ENCODE measurements around the gene MED25. TPM values are rescaled to one million over a fixed set of nuclear protein-coding genes. Genes with fewer than 3 reads are reported as not detected.

The MED25 gene
- total RNA-seq, 3 donors from 2014 or later (not counting 1 experiment from before 2014, with no cell fraction given), result 64.2 to 132 (median 69.5) TPM

- no peaks in the 10 kb centered on the region for H3K27me3 ChIP-seq (ENCODE audit: control insufficient read depth, insufficient read depth, low read length)
- H3K27ac ChIP-seq (ENCODE audit: low read length), result no peak overlapping the region
- no peaks in the 10 kb centered on the region for H3K9me3 ChIP-seq (ENCODE audit: control insufficient read depth, insufficient read depth, low read length)
- DNase-seq (no peak), ATAC-seq (no peak)
- Mint-ChIP-seq H3K27me3 (ENCODE audit: low read depth in 2 of 2) (no peaks in the 10 kb centered on the region), H3K4me3 (no peak overlapping the region), H3K4me1 (peaks cover 8 to 11% of the 10 kb centered on the region in 2 donors), H3K9me3 (no peaks in the 10 kb centered on the region), H3K36me3 (no peaks in the 10 kb centered on the region), H3K27ac (no peak overlapping the region)
- intact Hi-C loops (cut with micrococcal nuclease), result no loop called here
- H3K36me3 ChIP-seq (ENCODE audit: control insufficient read depth, insufficient read depth, low read length), result peaks cover 36% of the 10 kb centered on the region
- H3K4me3 ChIP-seq (ENCODE audit: low read length), result no peak overlapping the region
- no peak for TF ChIP-seq CTCF (IDR thresholded peaks at IDR 0.05)
- WGBS (ENCODE audit: insufficient coverage), result 97% methylated on average over 18 of the region's 18 CpGs
- no peaks in the 10 kb centered on the region for H3K4me1 ChIP-seq (ENCODE audit: control insufficient read depth, insufficient read depth, low read length)
Measured at GRCh38 chr19:49829721-49830120, 11.6 kb downstream of the MED25 start.

- no peak overlapping the region for H3K27ac ChIP-seq (ENCODE audit: low read length)
- no peak for DNase-seq
- intact Hi-C loops (cut with micrococcal nuclease), result no loop called here
- no peaks in the 10 kb centered on the region for H3K9me3 Mint-ChIP-seq
- H3K27me3 Mint-ChIP-seq (ENCODE audit: low read depth in 2 of 2), result no peaks in the 10 kb centered on the region
- peaks cover 46% of the 10 kb centered on the region for H3K36me3 ChIP-seq (ENCODE audit: control insufficient read depth, insufficient read depth, low read length)
- no peaks in the 10 kb centered on the region for H3K4me1 ChIP-seq (ENCODE audit: control insufficient read depth, insufficient read depth, low read length)
- no peaks in the 10 kb centered on the region for H3K36me3 Mint-ChIP-seq
- WGBS (ENCODE audit: insufficient coverage), result 87% methylated on average over 12 of the region's 12 CpGs
- no peaks in the 10 kb centered on the region for H3K9me3 ChIP-seq (ENCODE audit: control insufficient read depth, insufficient read depth, low read length)
- H3K4me3 Mint-ChIP-seq, result no peak overlapping the region
- peaks cover 8 to 11% of the 10 kb centered on the region in 2 donors for H3K4me1 Mint-ChIP-seq
- no peaks in the 10 kb centered on the region for H3K27me3 ChIP-seq (ENCODE audit: control insufficient read depth, insufficient read depth, low read length)
- TF ChIP-seq CTCF (IDR thresholded peaks at IDR 0.05), result no peak
- H3K27ac Mint-ChIP-seq, result no peak overlapping the region
- ATAC-seq, result no peak
- no peak overlapping the region for H3K4me3 ChIP-seq (ENCODE audit: low read length)
Measured at GRCh38 chr19:49830766-49831165, 12.7 kb downstream of the MED25 start.

GRCh38 chr19:49831592-49831991 is 13.5 kb downstream of the MED25 start:
- Mint-ChIP-seq H3K4me3 (no peak overlapping the region), H3K4me1 (peaks cover 6% of the 10 kb centered on the region in 2 donors), H3K27ac (no peak overlapping the region), H3K36me3 (no peaks in the 10 kb centered on the region), H3K9me3 (no peaks in the 10 kb centered on the region), H3K27me3 (ENCODE audit: low read depth in 2 of 2) (no peaks in the 10 kb centered on the region)
- H3K27ac ChIP-seq (ENCODE audit: low read length), result no peak overlapping the region
- H3K9me3 ChIP-seq (ENCODE audit: control insufficient read depth, insufficient read depth, low read length), result no peaks in the 10 kb centered on the region
- no peaks in the 10 kb centered on the region for H3K27me3 ChIP-seq (ENCODE audit: control insufficient read depth, insufficient read depth, low read length)
- no peak for ATAC-seq
- 94% methylated on average over 8 of the region's 8 CpGs for WGBS (ENCODE audit: insufficient coverage)
- TF ChIP-seq CTCF (IDR thresholded peaks at IDR 0.05), result no peak
- no peak for DNase-seq
- intact Hi-C loops (cut with micrococcal nuclease), result no loop called here
- H3K4me1 ChIP-seq (ENCODE audit: control insufficient read depth, insufficient read depth, low read length), result no peaks in the 10 kb centered on the region
- H3K4me3 ChIP-seq (ENCODE audit: low read length), result no peak overlapping the region
- H3K36me3 ChIP-seq (ENCODE audit: control insufficient read depth, insufficient read depth, low read length), result peaks cover 52% of the 10 kb centered on the region

GRCh38 chr19:49832556-49832955 is 14.5 kb downstream of the MED25 start:
- H3K4me1 Mint-ChIP-seq, result peaks cover 5 to 10% of the 10 kb centered on the region in 2 donors
- Histone ChIP-seq H3K4me3 (ENCODE audit: low read length) (no peak overlapping the region), H3K27ac (ENCODE audit: low read length) (no peak overlapping the region), H3K4me1 (ENCODE audit: control insufficient read depth, insufficient read depth, low read length) (no peaks in the 10 kb centered on the region), H3K9me3 (ENCODE audit: control insufficient read depth, insufficient read depth, low read length) (no peaks in the 10 kb centered on the region), H3K36me3 (ENCODE audit: control insufficient read depth, insufficient read depth, low read length) (peaks cover 57% of the 10 kb centered on the region), H3K27me3 (ENCODE audit: control insufficient read depth, insufficient read depth, low read length) (no peaks in the 10 kb centered on the region)
- no peaks in the 10 kb centered on the region for H3K36me3 Mint-ChIP-seq
- no peak overlapping the region for H3K4me3 Mint-ChIP-seq
- DNase-seq (no peak), ATAC-seq (no peak)
- no peaks in the 10 kb centered on the region for H3K9me3 Mint-ChIP-seq
- intact Hi-C loops (cut with micrococcal nuclease), result no loop called here
- no peaks in the 10 kb centered on the region for H3K27me3 Mint-ChIP-seq (ENCODE audit: low read depth in 2 of 2)
- WGBS (ENCODE audit: insufficient coverage), result 57% methylated on average over 9 of the region's 9 CpGs
- no peak for TF ChIP-seq CTCF (IDR thresholded peaks at IDR 0.05)
- H3K27ac Mint-ChIP-seq, result no peak overlapping the region

Data from natural killer cell (primary cell).